HEK293 (cell line): ENCODE measurements around the gene ITGA3.

Experiments used
- CTCF ChIP-seq: fragments of 450-650 bp; formaldehyde crosslinking; IDR thresholded peaks from 2 replicates; pipeline ENCODE4 v1.5.1; 2016; ENCODE audit warnings: missing biosample characterization, missing genetic modification characterization
- OSR2 ChIP-seq: fragments of 450-650 bp; formaldehyde crosslinking; IDR thresholded peaks from 2 replicates; pipeline ENCODE4 v1.5.1; 2016; ENCODE audit warnings: missing biosample characterization, missing genetic modification characterization
- TCF7L2 ChIP-seq: IDR thresholded peaks from 2 replicates; pipeline ENCODE4 v1.6.1; 2011; ENCODE audit warnings: low read depth, mild to moderate bottlenecking, inconsistent platforms, low read length, moderate library complexity, borderline replicate concordance
- ZBTB44 ChIP-seq: fragments of 450-650 bp; IDR thresholded peaks from 2 replicates; pipeline ENCODE4 v1.5.1; 2018; ENCODE audit warnings: missing biosample characterization, mild to moderate bottlenecking, missing genetic modification characterization
- ZFP3 ChIP-seq: fragments of 450-650 bp; formaldehyde crosslinking; IDR thresholded peaks from 2 replicates; pipeline ENCODE4 v1.5.1; 2016; ENCODE audit warnings: low read depth, missing biosample characterization, missing genetic modification characterization
- ZNF560 ChIP-seq: fragments of 450-650 bp; formaldehyde crosslinking; IDR thresholded peaks from 2 replicates; pipeline ENCODE4 v1.5.1; 2017; ENCODE audit warnings: missing biosample characterization, missing genetic modification characterization, borderline replicate concordance
- ZNF639 ChIP-seq: fragments of 450-650 bp; formaldehyde crosslinking; IDR thresholded peaks from 2 replicates; pipeline ENCODE4 v1.5.1; 2016; ENCODE audit warnings: missing biosample characterization, missing genetic modification characterization

- TF ChIP-seq ZBTB44 (tag by site-specific recombination), result no peak
- no peak for TF ChIP-seq CTCF (tag by site-specific recombination)
- no peak for TF ChIP-seq ZNF639 (tag by site-specific recombination)
- TF ChIP-seq ZNF560 (tag by site-specific recombination), result no peak
- TF ChIP-seq ZFP3 (tag by site-specific recombination), result no peak
- TF ChIP-seq TCF7L2, result no peak
- no peak for TF ChIP-seq OSR2 (tag by site-specific recombination)
Measured at GRCh38 chr17:50112694-50113093, 56.8 kb downstream of the ITGA3 start.
